ENCODE results near the gene HDAC4.

- TF ChIP-seq POLR2A (IDR thresholded peaks at IDR 0.05) (no peak), EP300 (IDR thresholded peaks at IDR 0.05) (no peak), CTCF (IDR thresholded peaks at IDR 0.05) (no peak), POLR2AphosphoS5 (IDR thresholded peaks at IDR 0.05) (no peak)
Observed at GRCh38 chr2:239040152-239040761, 360.6 kb downstream of the HDAC4 start.

Data from stomach (tissue), 4 donors.